Suprapubic skin (tissue), 4 donors: ENCODE measurements around the gene ATF1. TPM values are rescaled to one million over a fixed set of nuclear protein-coding genes. Genes with fewer than 3 reads are reported as not detected.
"Not testable (repeated sequence)": the region's sequence is repeated elsewhere in the genome, so short reads cannot be mapped to it uniquely, and the experiment has no call there.

ENCODE experiments used
- DNase-seq, 2 donors: peaks; one replicate each; pipeline ENCODE4 v3.0.0-alpha.2; 2019; ENCODE audit warnings: low spot score in 2 of 2
- H3K27ac ChIP-seq: fragments of 200-600 bp; sonication (generic); one replicate; pipeline ENCODE4 v1.5.1; 2019
- H3K27me3 ChIP-seq: fragments of 200-600 bp; sonication (generic); one replicate; pipeline ENCODE4 v1.5.1; 2019
- H3K36me3 ChIP-seq: fragments of 200-600 bp; sonication (generic); one replicate; pipeline ENCODE4 v1.5.1; 2019
- H3K4me1 ChIP-seq: fragments of 200-600 bp; sonication (generic); one replicate; pipeline ENCODE4 v1.5.1; 2019
- H3K4me3 ChIP-seq: fragments of 200-600 bp; sonication (generic); one replicate; pipeline ENCODE4 v1.5.1; 2019; ENCODE audit warnings: mild to moderate bottlenecking
- H3K9me3 ChIP-seq: fragments of 200-600 bp; sonication (generic); one replicate; pipeline ENCODE4 v1.5.1; 2019
- CTCF ChIP-seq, 2 donors: fragments of 200-600 bp in 1 of 2; fragments of 450-650 bp in 1 of 2; sonication (generic) in 1 of 2; IDR thresholded peaks; one replicate each; pipeline ENCODE4 v1.5.1; 2016 to 2019; ENCODE audit warnings: antibody characterized with exemption in 2 of 2, mild to moderate bottlenecking in 1 of 2, moderate library complexity in 1 of 2
- EP300 ChIP-seq: sonication (generic); formaldehyde crosslinking; IDR thresholded peaks from one replicate; pipeline ENCODE4 v1.6.1; 2017; ENCODE audit warnings: antibody characterized with exemption
- POLR2A ChIP-seq, 2 donors: fragments of 450-650 bp; IDR thresholded peaks; one replicate each; pipeline ENCODE4 v1.6.1; 2017; ENCODE audit warnings: antibody characterized with exemption in 2 of 2, mild to moderate bottlenecking in 2 of 2, moderate library complexity in 2 of 2
- POLR2AphosphoS5 ChIP-seq, 3 donors: sonication (generic); formaldehyde crosslinking; IDR thresholded peaks; one replicate each; pipeline ENCODE4 v1.6.1; 2017; ENCODE audit warnings: antibody characterized with exemption in 3 of 3
- WGBS: methylation state at CpG from one replicate; pipeline ENCODE4 v1.1.5; 2018; 5-methylcytosine and 5-hydroxymethylcytosine counted together
- total RNA-seq, 4 donors: library from RNA; depleted of rRNA; stranded (reverse); fragments of >200 nt; gene quantifications; one replicate each; pipeline ENCODE4 v1.1.0, GENCODE V29; 2016

The ATF1 gene
- total RNA-seq, 4 donors from 2014 or later: 14.8 to 32.6 (median 18.8) TPM

GRCh38 chr12:50765095-50765911 is 1.4 kb downstream of the ATF1 start:
- no peaks in the 10 kb centered on the region for H3K27me3 ChIP-seq
- H3K4me1 ChIP-seq: peaks cover 46% of the 10 kb centered on the region
- H3K4me3 ChIP-seq: peak overlapping the region; percentile 92
- WGBS: 12% methylated on average over 13 of the region's 13 CpGs
- H3K36me3 ChIP-seq: no peaks in the 10 kb centered on the region
- H3K9me3 ChIP-seq: no peaks in the 10 kb centered on the region
- DNase-seq: no peak
- peak overlapping the region; percentile 99 for H3K27ac ChIP-seq
- no peak for TF ChIP-seq POLR2A (IDR thresholded peaks at IDR 0.05)
- TF ChIP-seq POLR2AphosphoS5 (IDR thresholded peaks at IDR 0.05): no peak
- TF ChIP-seq EP300: no peak
- TF ChIP-seq CTCF (IDR thresholded peaks at IDR 0.05): peak; percentile 29 to 60

- no peaks in the 10 kb centered on the region for H3K27me3 ChIP-seq
- H3K36me3 ChIP-seq: peaks cover 7% of the 10 kb centered on the region
- H3K4me1 ChIP-seq: peaks cover 27% of the 10 kb centered on the region
- no peak overlapping the region for H3K4me3 ChIP-seq
- H3K9me3 ChIP-seq: no peaks in the 10 kb centered on the region
- WGBS: 49% methylated on average over 3 of the region's 3 CpGs
- TF ChIP-seq CTCF (IDR thresholded peaks at IDR 0.05) (no peak), POLR2A (IDR thresholded peaks at IDR 0.05) (no peak), POLR2AphosphoS5 (IDR thresholded peaks at IDR 0.05) (no peak), EP300 (no peak)
- H3K27ac ChIP-seq: no peak overlapping the region
- DNase-seq: no peak
Observed at GRCh38 chr12:50768391-50768790, 4.5 kb downstream of the ATF1 start.

- DNase-seq, H3K36me3 ChIP-seq, H3K9me3 ChIP-seq, H3K27ac ChIP-seq, H3K27me3 ChIP-seq, H3K4me3 ChIP-seq: not testable (repeated sequence)
- H3K4me1 ChIP-seq: peaks cover 27% of the 10 kb centered on the region
- 67% methylated on average over 2 of the region's 2 CpGs for WGBS
Observed at GRCh38 chr12:50768813-50769212, 4.9 kb downstream of the ATF1 start.

- H3K4me3 ChIP-seq: no peak overlapping the region
- peaks cover 12% of the 10 kb centered on the region for H3K4me1 ChIP-seq
- H3K36me3 ChIP-seq: peaks cover 7% of the 10 kb centered on the region
- H3K9me3 ChIP-seq: no peaks in the 10 kb centered on the region
- H3K27ac ChIP-seq: no peak overlapping the region
- no peak for TF ChIP-seq POLR2AphosphoS5 (IDR thresholded peaks at IDR 0.05)
- TF ChIP-seq CTCF (IDR thresholded peaks at IDR 0.05): no peak
- no peak for TF ChIP-seq EP300
- TF ChIP-seq POLR2A (IDR thresholded peaks at IDR 0.05): no peak
- 100% methylated on average over 5 of the region's 5 CpGs for WGBS
- DNase-seq: no peak
- H3K27me3 ChIP-seq: no peaks in the 10 kb centered on the region
Observed at GRCh38 chr12:50771409-50771808, 7.5 kb downstream of the ATF1 start.

GRCh38 chr12:50772470-50772869 is 8.6 kb downstream of the ATF1 start:
- H3K4me1 ChIP-seq: peaks cover 9% of the 10 kb centered on the region
- H3K27me3 ChIP-seq: no peaks in the 10 kb centered on the region
- no peak for TF ChIP-seq CTCF (IDR thresholded peaks at IDR 0.05)
- no peak for TF ChIP-seq EP300
- TF ChIP-seq POLR2A (IDR thresholded peaks at IDR 0.05): no peak
- no peak for TF ChIP-seq POLR2AphosphoS5 (IDR thresholded peaks at IDR 0.05)
- H3K4me3 ChIP-seq: no peak overlapping the region
- WGBS: 93% methylated on average over 5 of the region's 5 CpGs
- DNase-seq: no peak
- H3K36me3 ChIP-seq: peaks cover 7% of the 10 kb centered on the region
- no peak overlapping the region for H3K27ac ChIP-seq
- no peaks in the 10 kb centered on the region for H3K9me3 ChIP-seq
